Tibial nerve (tissue), 4 donors: ENCODE data around the gene NTF3. TPM values are rescaled to one million over a fixed set of nuclear protein-coding genes. Genes with fewer than 3 reads are reported as not detected.

Experiments
- DNase-seq, 2 donors: peaks; one replicate each; pipeline ENCODE4 v3.0.0-alpha.2; 2019; ENCODE audit warnings: low spot score in 2 of 2
- H3K27ac ChIP-seq, 4 donors: fragments of 200-600 bp; sonication (generic) in 3 of 4; one replicate each; pipeline ENCODE4 v1.5.1; 2017 to 2019; ENCODE audit warnings: mild to moderate bottlenecking in 1 of 4
- H3K27me3 ChIP-seq, 2 donors: fragments of 200-600 bp; sonication (generic) in 1 of 2; one replicate each; pipeline versions ENCODE4 v1.5.1 to v1.6.0; 2017 to 2019
- H3K36me3 ChIP-seq, 3 donors: fragments of 200-600 bp; sonication (generic); one replicate each; pipeline ENCODE4 v1.5.1; 2018 to 2019
- H3K4me1 ChIP-seq, 4 donors: fragments of 200-600 bp; sonication (generic) in 3 of 4; one replicate each; pipeline ENCODE4 v1.5.1; 2017 to 2019
- H3K4me3 ChIP-seq, 4 donors: fragments of 200-600 bp; sonication (generic) in 3 of 4; one replicate each; pipeline ENCODE4 v1.5.1; 2017 to 2019; ENCODE audit warnings: mild to moderate bottlenecking in 1 of 4, moderate library complexity in 1 of 4
- H3K9me3 ChIP-seq, 4 donors: fragments of 200-600 bp; sonication (generic) in 3 of 4; one replicate each; pipeline ENCODE4 v1.5.1; 2017 to 2019
- EP300 ChIP-seq, 2 donors: sonication (generic); formaldehyde crosslinking; IDR thresholded peaks; one replicate each; pipeline ENCODE4 v1.6.1; 2017; ENCODE audit warnings: antibody characterized with exemption in 2 of 2, mild to moderate bottlenecking in 1 of 2
- POLR2A ChIP-seq, 2 donors: fragments of 450-650 bp; IDR thresholded peaks; one replicate each; pipeline ENCODE4 v1.6.1; 2017; ENCODE audit warnings: antibody characterized with exemption in 2 of 2, mild to moderate bottlenecking in 2 of 2, moderate library complexity in 2 of 2
- WGBS, 2 donors: methylation state at CpG; one replicate each; pipeline ENCODE4 v1.1.5; 2018; 5-methylcytosine and 5-hydroxymethylcytosine counted together
- total RNA-seq, 4 donors: library from RNA; depleted of rRNA; stranded (reverse); fragments of >200 nt; gene quantifications; one replicate each; pipeline ENCODE4 v1.1.0, GENCODE V29; 2016
- TF ChIP-seq, protein P1 (sequence below), 5 experiments: fragments of 200-600 bp in 3 of 5; fragments of 450-650 bp in 2 of 5; sonication (generic) in 3 of 5; IDR thresholded peaks; one replicate each; pipeline ENCODE4 v1.5.1; 2016 to 2019; ENCODE audit warnings: antibody characterized with exemption in 5 of 5, mild to moderate bottlenecking in 3 of 5, moderate library complexity in 2 of 5

NTF3 gene
- total RNA-seq, 4 donors from 2014 or later: 1.2 to 5.3 TPM; not detected in 2

DNA sequence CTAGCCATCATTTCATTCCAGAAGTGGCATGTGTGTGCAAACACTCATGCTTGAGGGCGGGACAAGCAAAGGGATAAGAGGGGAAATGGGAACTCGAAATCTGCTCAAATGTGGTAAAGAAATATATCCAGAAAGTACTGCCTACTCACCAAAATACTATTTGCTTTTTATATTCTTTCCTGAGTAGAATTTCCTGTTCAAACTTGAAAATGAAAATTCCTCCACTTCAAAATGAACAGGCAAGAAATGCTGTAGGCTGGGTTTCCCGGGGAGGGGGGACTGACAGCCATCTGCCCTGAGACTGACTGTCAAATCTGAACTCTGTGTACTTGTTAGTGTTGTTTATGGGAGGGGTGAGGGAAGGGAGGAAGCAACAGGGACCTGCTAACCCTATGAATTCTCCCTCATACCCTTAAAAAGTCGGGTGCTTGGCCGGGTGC is 34.6 kb downstream of the NTF3 start:
- no peak overlapping the region for H3K4me3 ChIP-seq
- no peaks in the 10 kb centered on the region for H3K36me3 ChIP-seq
- no peak for DNase-seq
- H3K27me3 ChIP-seq: no peaks in the 10 kb centered on the region
- no peaks in the 10 kb centered on the region for H3K4me1 ChIP-seq
- TF ChIP-seq, protein P1, sequence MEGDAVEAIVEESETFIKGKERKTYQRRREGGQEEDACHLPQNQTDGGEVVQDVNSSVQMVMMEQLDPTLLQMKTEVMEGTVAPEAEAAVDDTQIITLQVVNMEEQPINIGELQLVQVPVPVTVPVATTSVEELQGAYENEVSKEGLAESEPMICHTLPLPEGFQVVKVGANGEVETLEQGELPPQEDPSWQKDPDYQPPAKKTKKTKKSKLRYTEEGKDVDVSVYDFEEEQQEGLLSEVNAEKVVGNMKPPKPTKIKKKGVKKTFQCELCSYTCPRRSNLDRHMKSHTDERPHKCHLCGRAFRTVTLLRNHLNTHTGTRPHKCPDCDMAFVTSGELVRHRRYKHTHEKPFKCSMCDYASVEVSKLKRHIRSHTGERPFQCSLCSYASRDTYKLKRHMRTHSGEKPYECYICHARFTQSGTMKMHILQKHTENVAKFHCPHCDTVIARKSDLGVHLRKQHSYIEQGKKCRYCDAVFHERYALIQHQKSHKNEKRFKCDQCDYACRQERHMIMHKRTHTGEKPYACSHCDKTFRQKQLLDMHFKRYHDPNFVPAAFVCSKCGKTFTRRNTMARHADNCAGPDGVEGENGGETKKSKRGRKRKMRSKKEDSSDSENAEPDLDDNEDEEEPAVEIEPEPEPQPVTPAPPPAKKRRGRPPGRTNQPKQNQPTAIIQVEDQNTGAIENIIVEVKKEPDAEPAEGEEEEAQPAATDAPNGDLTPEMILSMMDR (IDR thresholded peaks at IDR 0.05): no peak
- TF ChIP-seq POLR2A (IDR thresholded peaks at IDR 0.05): no peak
- no peak overlapping the region for H3K27ac ChIP-seq
- no peaks in the 10 kb centered on the region for H3K9me3 ChIP-seq
- 34 to 36% methylated on average over 5 of the region's 5 CpGs for WGBS, 2 donors

DNA sequence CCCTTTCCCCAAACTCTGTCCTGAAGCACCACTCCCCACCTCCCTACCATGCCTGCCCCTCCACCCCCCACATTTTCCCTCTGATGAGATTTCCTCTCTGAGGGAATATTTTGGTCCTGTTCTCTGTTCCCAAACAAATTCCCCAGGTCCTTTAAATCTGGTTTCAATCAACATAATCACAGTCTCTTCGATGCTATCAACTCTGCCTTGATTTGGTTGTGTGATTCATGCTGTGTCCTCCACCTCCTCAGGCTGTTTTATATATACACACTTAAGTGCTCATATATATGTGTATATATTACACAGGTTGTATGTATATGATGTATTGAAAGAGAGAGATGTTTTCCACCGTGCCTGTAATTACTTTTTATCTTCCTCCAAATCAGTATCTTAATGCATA is 36.0 kb downstream of the NTF3 start:
- no peak for DNase-seq
- TF ChIP-seq, protein P1 (IDR thresholded peaks at IDR 0.05): no peak
- no peak for TF ChIP-seq EP300 (IDR thresholded peaks at IDR 0.05)
- no peak for TF ChIP-seq POLR2A (IDR thresholded peaks at IDR 0.05)
- Histone ChIP-seq H3K4me1 (no peaks in the 10 kb centered on the region), H3K36me3 (no peaks in the 10 kb centered on the region), H3K4me3 (no peak overlapping the region), H3K9me3 (no peaks in the 10 kb centered on the region), H3K27ac (no peak overlapping the region), H3K27me3 (no peaks in the 10 kb centered on the region)
- 63 to 67% methylated on average over 2 of the region's 2 CpGs for WGBS, 2 donors

DNA sequence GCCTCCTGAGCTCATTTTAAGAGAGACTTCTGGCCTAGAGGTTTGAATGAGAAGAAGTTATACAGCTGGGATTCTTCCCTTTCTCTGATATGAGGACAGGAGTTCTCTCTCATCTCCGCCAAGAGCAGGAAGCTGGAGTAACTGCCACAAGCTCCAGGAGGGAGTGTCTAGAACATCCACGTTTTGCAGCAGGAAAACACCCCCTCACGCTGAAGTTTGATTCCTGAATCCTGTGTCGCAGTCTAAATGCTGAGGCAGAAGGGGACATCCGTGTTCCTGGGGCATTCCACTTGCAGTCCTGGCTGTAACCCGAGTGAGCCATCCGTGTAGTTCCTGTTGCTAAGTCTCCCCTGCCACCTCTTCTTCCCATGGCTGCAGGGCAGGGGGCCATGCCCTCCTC is 38.3 kb downstream of the NTF3 start:
- TF ChIP-seq, protein P1 (IDR thresholded peaks at IDR 0.05): no peak
- no peak for TF ChIP-seq EP300 (IDR thresholded peaks at IDR 0.05)
- TF ChIP-seq POLR2A (IDR thresholded peaks at IDR 0.05): no peak
- Histone ChIP-seq H3K4me1 (no peaks in the 10 kb centered on the region), H3K27ac (no peak overlapping the region), H3K36me3 (no peaks in the 10 kb centered on the region), H3K9me3 (no peaks in the 10 kb centered on the region), H3K4me3 (no peak overlapping the region), H3K27me3 (no peaks in the 10 kb centered on the region)
- DNase-seq: no peak
- 74 to 76% methylated on average over 7 of the region's 7 CpGs for WGBS, 2 donors

DNA sequence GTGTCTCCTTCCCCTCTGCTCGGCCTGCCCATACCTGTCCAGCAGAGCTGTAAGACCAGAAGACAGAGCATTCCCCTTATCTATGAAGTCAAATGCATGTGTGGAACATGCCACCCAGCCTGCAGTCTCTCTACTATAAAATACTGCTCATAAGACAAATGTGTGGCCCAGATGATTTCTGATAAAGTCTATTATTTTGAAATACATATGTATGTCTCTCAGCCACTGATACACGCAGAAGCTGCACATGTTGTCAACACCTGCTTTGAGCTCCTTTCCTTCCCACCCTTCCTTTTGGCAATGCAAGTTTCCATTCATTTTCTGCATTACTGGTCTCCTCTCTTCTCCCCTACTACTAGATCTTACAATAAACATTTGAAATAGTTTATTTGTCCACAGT is 38.8 kb downstream of the NTF3 start:
- no peaks in the 10 kb centered on the region for H3K9me3 ChIP-seq
- no peaks in the 10 kb centered on the region for H3K4me1 ChIP-seq
- no peaks in the 10 kb centered on the region for H3K27me3 ChIP-seq
- no peaks in the 10 kb centered on the region for H3K36me3 ChIP-seq
- DNase-seq: no peak
- TF ChIP-seq, protein P1 (IDR thresholded peaks at IDR 0.05): no peak
- H3K27ac ChIP-seq: no peak overlapping the region
- no peak overlapping the region for H3K4me3 ChIP-seq
- 92 to 94% methylated on average over 2 of the region's 2 CpGs for WGBS, 2 donors

DNA sequence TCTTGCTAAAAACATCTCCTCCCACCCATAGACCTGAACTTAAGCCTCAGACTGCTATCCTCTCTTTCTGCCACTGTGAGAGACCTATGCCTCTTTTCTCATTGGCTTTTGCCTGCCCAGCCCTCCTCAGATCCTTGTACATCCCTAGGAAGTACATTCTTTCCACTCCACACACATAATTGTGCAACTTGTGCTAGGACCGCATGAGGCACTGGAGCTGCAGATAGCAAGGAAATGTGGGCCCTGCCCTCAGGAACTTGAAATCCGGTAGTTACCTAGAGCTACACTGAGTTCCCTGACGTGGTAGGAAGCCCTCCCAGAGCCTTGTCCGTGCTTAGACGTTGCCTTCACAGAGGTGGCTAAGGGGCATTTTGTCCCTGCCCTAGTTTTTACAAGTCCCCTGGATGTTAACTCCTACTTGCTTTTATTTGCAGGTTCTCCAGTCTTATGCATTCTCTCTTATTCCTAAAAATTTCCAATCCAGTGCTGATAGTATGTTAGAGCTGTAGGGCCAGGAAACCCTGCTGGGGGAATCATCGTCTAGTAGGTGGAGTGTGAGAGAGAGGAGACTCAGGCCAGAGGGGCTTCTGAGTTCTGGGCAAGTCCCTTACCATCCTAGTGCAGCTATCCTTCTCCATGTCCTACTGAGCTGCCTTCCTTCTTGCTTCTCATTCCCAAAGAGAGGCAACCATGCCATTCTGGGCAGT is 41.3 kb downstream of the NTF3 start:
- TF ChIP-seq, protein P1 (IDR thresholded peaks at IDR 0.05): no peak
- no peak for TF ChIP-seq POLR2A (IDR thresholded peaks at IDR 0.05)
- TF ChIP-seq EP300 (IDR thresholded peaks at IDR 0.05): no peak
- H3K4me1 ChIP-seq: no peaks in the 10 kb centered on the region
- WGBS, 2 donors: 71 to 75% methylated on average over 6 of the region's 6 CpGs

More for the DNA sequence above, 41.3 kb downstream of the NTF3 start:
- no peaks in the 10 kb centered on the region for H3K36me3 ChIP-seq
- H3K4me3 ChIP-seq: no peak overlapping the region
- no peaks in the 10 kb centered on the region for H3K27me3 ChIP-seq
- DNase-seq: no peak
- no peaks in the 10 kb centered on the region for H3K9me3 ChIP-seq
- H3K27ac ChIP-seq: no peak overlapping the region
